ENCODE data around the gene NAPB.

GRCh38 chr20:23408957-23409356 is 12.3 kb downstream of the NAPB start:
- no peak for TF ChIP-seq CTCF (IDR thresholded peaks at IDR 0.05)
- no peak for TF ChIP-seq POLR2A (IDR thresholded peaks at IDR 0.05)

Measured in uterus (tissue), 2 donors.